Endothelial cell of umbilical vein (primary cell): ENCODE results near the gene ZNF835. TPM values are rescaled to one million over a fixed set of nuclear protein-coding genes. Genes with fewer than 3 reads are reported as not detected.

Experiments used
- BruUV-seq: library from RNA; stranded (reverse); fragments of 400-500 nt; replicated peaks from 2 replicates; lab custom pipeline; 2021; lab: Mats Ljungman, UMichigan
- CTCF ChIA-PET: fragments of 300-600, 350-600 bp; sonication (Branson Sonifier 250); formaldehyde crosslinking; loops from one replicate; lab custom pipeline; 2021; ENCODE audit warnings: antibody characterized with exemption, inconsistent platforms; lab: Charles Lee
- POLR2A ChIA-PET: fragments of 300-600, 350-600 bp; sonication (Branson Sonifier 250); formaldehyde crosslinking; loops from one replicate; lab custom pipeline; 2021; ENCODE audit warnings: antibody characterized with exemption, inconsistent platforms; lab: Charles Lee
- DNase-seq: peaks from one replicate; pipeline ENCODE4 v3.0.0-alpha.2; 2011; ENCODE audit warnings: low read depth, low spot score
- FAIRE-seq: peaks from 2 replicates; lab custom pipeline; 2011; peaks lifted over from hg19 to GRCh38; lab: Jason Lieb, UNC
- H2AFZ ChIP-seq: 2 replicates; pipeline ENCODE4 v1.6.0; 2012; ENCODE audit warnings: low read depth, low read length, control low read depth, inconsistent platforms
- H3K27ac ChIP-seq: 2 replicates; pipeline ENCODE4 v1.5.1; 2011; ENCODE audit warnings: low read depth, mild to moderate bottlenecking, control low read depth, low read length, moderate library complexity; ENCODE audit not compliant: insufficient read depth
- H3K27me3 ChIP-seq, 2 experiments: 2 replicates each; pipeline versions ENCODE4 v1.6.0 to v1.6.1; 2011; ENCODE audit warnings: low read length in 2 of 2, mixed read lengths in 1 of 2; ENCODE audit not compliant: control insufficient read depth in 2 of 2, insufficient read depth in 2 of 2
- H3K36me3 ChIP-seq, 2 experiments: 2 replicates in 1 of 2; 3 replicates in 1 of 2; pipeline ENCODE4 v1.5.1; 2011; ENCODE audit warnings: low read length in 2 of 2, mild to moderate bottlenecking in 1 of 2, moderate library complexity in 1 of 2; ENCODE audit not compliant: control insufficient read depth in 2 of 2, insufficient read depth in 2 of 2; ENCODE audit errors: extremely low read depth in 1 of 2
- H3K4me1 ChIP-seq: 3 replicates; pipeline ENCODE4 v1.5.1; 2011; ENCODE audit warnings: mild to moderate bottlenecking, low read length; ENCODE audit not compliant: control insufficient read depth, insufficient read depth; ENCODE audit errors: extremely low read depth
- H3K4me2 ChIP-seq: 2 replicates; pipeline ENCODE4 v1.6.1; 2011; ENCODE audit warnings: low read length, control low read depth, mixed read lengths; ENCODE audit not compliant: insufficient read depth
- H3K4me3 ChIP-seq, 3 experiments: fragments of 200-600 bp in 1 of 3; sonication (generic), shearing (Covaris generic) in 1 of 3; replicated peaks in 1 of 3; 2 replicates each; pipeline ENCODE4 v1.5.1; 2011 to 2016; ENCODE audit warnings: control low read depth in 3 of 3, low read length in 3 of 3, mild to moderate bottlenecking in 2 of 3, inconsistent platforms in 1 of 3, low read depth in 1 of 3, moderate library complexity in 1 of 3; ENCODE audit not compliant: insufficient read depth in 1 of 3
- H3K79me2 ChIP-seq: 2 replicates; pipeline ENCODE4 v1.6.0; 2012; ENCODE audit warnings: low read length, inconsistent platforms; ENCODE audit not compliant: control insufficient read depth, insufficient read depth
- H3K9ac ChIP-seq: replicated peaks from 2 replicates; pipeline ENCODE3; 2011; ENCODE audit warnings: low read length, control low read depth; ENCODE audit not compliant: insufficient read depth; ENCODE audit errors: extremely low read depth
- H3K9me1 ChIP-seq: replicated peaks from 3 replicates; pipeline ENCODE4 v1.6.0; 2011; ENCODE audit warnings: mild to moderate bottlenecking, low read length; ENCODE audit not compliant: control insufficient read depth, insufficient read depth; ENCODE audit errors: extremely low read depth
- H3K9me3 ChIP-seq: replicated peaks from 2 replicates; pipeline ENCODE4 v1.5.1; 2012; ENCODE audit warnings: low read length, inconsistent platforms; ENCODE audit not compliant: control insufficient read depth, insufficient read depth
- H4K20me1 ChIP-seq: replicated peaks from 2 replicates; pipeline ENCODE3; 2011; ENCODE audit warnings: mild to moderate bottlenecking, low read length; ENCODE audit not compliant: control insufficient read depth, insufficient read depth; ENCODE audit errors: extremely low read depth
- EZH2 ChIP-seq: IDR thresholded peaks from 2 replicates; pipeline ENCODE4 v1.6.1; 2012; ENCODE audit warnings: borderline replicate concordance, low read depth, mild to moderate bottlenecking, moderate library complexity, low read length, inconsistent platforms; ENCODE audit not compliant: severe bottlenecking
- FOS ChIP-seq: IDR thresholded peaks from 2 replicates; pipeline ENCODE4 v1.6.1; 2011; ENCODE audit warnings: mild to moderate bottlenecking, low read length, moderate library complexity, borderline replicate concordance; ENCODE audit not compliant: insufficient read depth
- GATA2 ChIP-seq: IDR thresholded peaks from 2 replicates; pipeline ENCODE4 v1.7.0; 2011; ENCODE audit warnings: low read depth, mild to moderate bottlenecking, moderate library complexity, mixed read lengths, low read length; ENCODE audit not compliant: insufficient read length, insufficient read depth
- JUN ChIP-seq: IDR thresholded peaks from 2 replicates; pipeline ENCODE4 v1.6.1; 2011; ENCODE audit warnings: borderline replicate concordance, low read depth; ENCODE audit not compliant: insufficient read length, insufficient read depth
- POLR2A ChIP-seq: IDR thresholded peaks from 2 replicates; pipeline ENCODE4 v1.6.1; 2012; ENCODE audit warnings: low read depth, mild to moderate bottlenecking, control low read depth, low read length
- dilution Hi-C: fragments of 300-500 bp; cut with MboI; formaldehyde crosslinking; loops from one replicate; pipeline ENCODE4 v1.15.0; 2019; ENCODE audit warnings: low sequenced_read_pairs; ENCODE audit not compliant: extremely low pct_ligation_motif_present
- intact Hi-C: fragments of 100-400 bp; cut with micrococcal nuclease; formaldehyde crosslinking; loops from one replicate; pipeline ENCODE4 v1.10.0; 2022
- polyA plus RNA-seq, 4 experiments: library from polyadenylated mRNA; depleted of rRNA in 3 of 4; stranded (reverse) in 3 of 4; unstranded in 1 of 4; fragments of >200 nt; gene quantifications; 2 replicates each; pipeline versions ENCODE4 v1.2.1 to v1.2.3, GENCODE V29; 2011 to 2012; ENCODE audit warnings: missing spikeins in 1 of 4
- total RNA-seq: library from RNA; stranded (reverse); gene quantifications from 2 replicates; pipeline ENCODE4 v1.2.3, GENCODE V29; 2021
- TF ChIP-seq, protein P1 (sequence below): IDR thresholded peaks from 2 replicates; pipeline ENCODE4 v1.6.1; 2011; ENCODE audit not compliant: insufficient read depth, insufficient read length

ZNF835 gene
- total and polyA plus RNA-seq, 2 donors (not counting 3 experiments of a cell fraction or from before 2014, with no cell fraction given) = 0.01 TPM; not detected in 1

- ChIA-PET CTCF (no interaction called here), POLR2A (no interaction called here)
- FAIRE-seq (no peak), DNase-seq (no peak)
- no peak overlapping the region for H3K27ac ChIP-seq
- H3K9ac ChIP-seq = no peak overlapping the region
- H3K9me1 ChIP-seq = no peaks in the 10 kb centered on the region
- H3K9me3 ChIP-seq = peaks cover 11% of the 10 kb centered on the region
- BruUV-seq = no TSS peak
- TF ChIP-seq EZH2 (no peak), FOS (no peak)
- dilution Hi-C loops (no loop called here), intact Hi-C loops (no loop called here)
- no peak overlapping the region for H3K4me3 ChIP-seq
- no peaks in the 10 kb centered on the region for H3K4me1 ChIP-seq
- no peaks in the 10 kb centered on the region for H3K27me3 ChIP-seq
- H2AFZ ChIP-seq = no peak overlapping the region
- H4K20me1 ChIP-seq = no peaks in the 10 kb centered on the region
- H3K4me2 ChIP-seq = no peak overlapping the region
- no peaks in the 10 kb centered on the region for H3K79me2 ChIP-seq
- no peaks in the 10 kb centered on the region for H3K36me3 ChIP-seq
Observed at GRCh38 chr19:56689198-56689597, 17.6 kb upstream of the ZNF835 start.

GRCh38 chr19:56687031-56687430, 15.5 kb upstream of the ZNF835 start:
- Histone ChIP-seq H3K4me3 (no peak overlapping the region), H3K9me1 (no peaks in the 10 kb centered on the region), H3K79me2 (no peaks in the 10 kb centered on the region), H3K36me3 (no peaks in the 10 kb centered on the region), H3K4me1 (no peaks in the 10 kb centered on the region), H3K9ac (no peak overlapping the region), H3K9me3 (peaks cover 5% of the 10 kb centered on the region), H2AFZ (no peak overlapping the region), H3K27me3 (no peaks in the 10 kb centered on the region), H4K20me1 (no peaks in the 10 kb centered on the region), H3K27ac (no peak overlapping the region), H3K4me2 (no peak overlapping the region)
- dilution Hi-C loops (no loop called here), intact Hi-C loops (no loop called here)
- DNase-seq = no peak
- FAIRE-seq = no peak
- ChIA-PET POLR2A (no interaction called here), CTCF (no interaction called here)
- no peak for TF ChIP-seq GATA2
- TF ChIP-seq JUN = no peak
- TF ChIP-seq, protein P1, sequence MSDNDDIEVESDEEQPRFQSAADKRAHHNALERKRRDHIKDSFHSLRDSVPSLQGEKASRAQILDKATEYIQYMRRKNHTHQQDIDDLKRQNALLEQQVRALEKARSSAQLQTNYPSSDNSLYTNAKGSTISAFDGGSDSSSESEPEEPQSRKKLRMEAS = no peak
- no peak for TF ChIP-seq POLR2A
- BruUV-seq = no TSS peak
